Measurements from ENCODE around the gene MRPL34. TPM values are rescaled to one million over a fixed set of nuclear protein-coding genes. Genes with fewer than 3 reads are reported as not detected.

The MRPL34 gene
- total and polyA plus RNA-seq, 9 of the 15 experiments (the other 6 are each of a cell fraction or from before 2014, with no cell fraction given) = 11.5 to 256 (median 72.5) TPM

DNA sequence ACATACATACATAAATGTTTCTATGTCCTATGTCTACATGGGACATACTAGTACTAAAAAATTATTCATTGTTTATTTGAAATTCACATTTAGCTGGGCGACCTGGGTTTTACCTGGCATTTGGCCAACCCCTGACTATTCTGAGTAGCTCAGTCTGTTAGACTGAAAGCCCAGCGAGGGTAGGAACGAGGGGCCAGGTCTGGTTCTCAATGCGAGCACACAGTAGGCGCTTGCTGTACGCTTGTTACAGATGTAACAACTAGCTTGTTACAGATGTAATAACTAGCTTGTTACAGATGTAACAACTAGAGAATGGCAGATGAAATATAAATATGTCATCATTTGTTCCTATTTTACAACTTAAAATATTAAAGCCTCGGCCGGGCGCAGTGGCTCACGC, 29.9 kb downstream of the MRPL34 start:
- Histone ChIP-seq H3K27me3 (ENCODE audit: control insufficient read depth in 2 of 2, insufficient read depth in 2 of 2, low read length in 2 of 2) (no peaks in the 10 kb centered on the region), H2AFZ (ENCODE audit: low read depth, low read length) (peak overlapping the region; percentile 90; the same call in 1 of the 2 replicates), H3K4me1 (replicated peaks in 1 of 2; ENCODE audit: control insufficient read depth in 2 of 2, insufficient read depth in 2 of 2, low read length in 2 of 2) (peaks cover 29 to 71% of the 10 kb centered on the region in 2 experiments; a peak in 4 of 5 replicates), H3K9ac (ENCODE audit: insufficient read depth in 1 of 2, low read depth in 2 of 2, low read length in 2 of 2) (no peak overlapping the region), H3K9me1 (ENCODE audit: control insufficient read depth, insufficient read depth, low read length) (no peaks in the 10 kb centered on the region), H3K36me3 (ENCODE audit: control insufficient read depth, insufficient read depth, low read length) (peaks cover 21% of the 10 kb centered on the region; the same call in 1 of the 3 replicates), H3K4me3 (no peak overlapping the region), H3K4me2 (ENCODE audit: insufficient read depth, low read length) (peak overlapping the region; percentile 76; the same call in 1 of the 2 replicates), H3K27ac (ENCODE audit: extremely low read depth, low read depth, low read length) (no peak overlapping the region), H3K79me2 (ENCODE audit: control insufficient read depth, insufficient read depth, low read length) (peaks cover 24% of the 10 kb centered on the region), H4K20me1 (replicated peaks; ENCODE audit: control insufficient read depth, insufficient read depth, low read length) (no peaks in the 10 kb centered on the region; the same call in 1 of the 2 replicates), H3K9me3 (replicated peaks; ENCODE audit: control insufficient read depth, insufficient read depth, low read depth, low read length) (no peaks in the 10 kb centered on the region; the same call in 1 of the 2 replicates)
- no peak for FAIRE-seq
- CTCF ChIA-PET (ENCODE audit: low intra/inter-chr PET ratio) = no interaction called here
- WGBS (ENCODE audit: insufficient coverage, low coverage, missing lambda C conversion rate) = 63% methylated on average over 10 of the region's 10 CpGs
- intact Hi-C loops (cut with micrococcal nuclease) = loop anchor here (2.0 kb wide), 1 partner anchor 43 kb away; no protein-coding TSS in a partner anchor
- BruUV-seq (replicated peaks) = no TSS peak
- peak in 1 of 4 experiments; percentile 45 for DNase-seq (ENCODE audit: extremely low read depth in 1 of 4, low spot score in 3 of 4)
- no peak for ATAC-seq
- in situ Hi-C loops (cut with MboI) = no loop called here
- POLR2A ChIA-PET = interaction anchor here (0.9 to 7.9 kb wide), 5 partner anchors 10 to 113 kb away, joined by 3 to 78 read pairs (median 7); partner anchors contain the start of genes DDA1 and TMEM221
- TF ChIP-seq, protein P1, sequence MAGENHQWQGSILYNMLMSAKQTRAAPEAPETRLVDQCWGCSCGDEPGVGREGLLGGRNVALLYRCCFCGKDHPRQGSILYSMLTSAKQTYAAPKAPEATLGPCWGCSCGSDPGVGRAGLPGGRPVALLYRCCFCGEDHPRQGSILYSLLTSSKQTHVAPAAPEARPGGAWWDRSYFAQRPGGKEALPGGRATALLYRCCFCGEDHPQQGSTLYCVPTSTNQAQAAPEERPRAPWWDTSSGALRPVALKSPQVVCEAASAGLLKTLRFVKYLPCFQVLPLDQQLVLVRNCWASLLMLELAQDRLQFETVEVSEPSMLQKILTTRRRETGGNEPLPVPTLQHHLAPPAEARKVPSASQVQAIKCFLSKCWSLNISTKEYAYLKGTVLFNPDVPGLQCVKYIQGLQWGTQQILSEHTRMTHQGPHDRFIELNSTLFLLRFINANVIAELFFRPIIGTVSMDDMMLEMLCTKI (IDR thresholded peaks at IDR 0.05; ENCODE audit: partially characterized antibody) = no peak
- TF ChIP-seq WHSC1 (IDR thresholded peaks at IDR 0.05; ENCODE audit: low read length) (no peak), ZFP1 (CRISPR knock-in tag; IDR thresholded peaks at IDR 0.05) (no peak), MED1 (CRISPR knock-in tag; IDR thresholded peaks at IDR 0.05; ENCODE audit: borderline replicate concordance) (no peak), ZNF780A (CRISPR knock-in tag; IDR thresholded peaks at IDR 0.05) (no peak), ZKSCAN8 (CRISPR knock-in tag; IDR thresholded peaks at IDR 0.05) (peak; percentile 81; the same call in 1 of the 2 replicates), ZNF77 (CRISPR knock-in tag; IDR thresholded peaks at IDR 0.05) (no peak), NFIC (IDR thresholded peaks at IDR 0.05) (peak; percentile 92), FOXP1 (CRISPR knock-in tag; IDR thresholded peaks at IDR 0.05) (no peak), CHCHD3 (CRISPR knock-in tag; IDR thresholded peaks at IDR 0.05) (no peak), PHB (CRISPR knock-in tag; IDR thresholded peaks at IDR 0.05) (no peak), BRD4 (IDR thresholded peaks at IDR 0.05) (no peak), TAF7 (tag; IDR thresholded peaks at IDR 0.05) (no peak), ZBTB7A (IDR thresholded peaks at IDR 0.05; ENCODE audit: borderline replicate concordance, control insufficient read depth, low read depth, low read length) (no peak), MAFF (IDR thresholded peaks at IDR 0.05; ENCODE audit: low read length) (no peak), ZNF445 (CRISPR knock-in tag; IDR thresholded peaks at IDR 0.05; ENCODE audit: low read depth) (no peak), YBX1 (IDR thresholded peaks at IDR 0.05) (no peak), IFI16 (CRISPR knock-in tag; IDR thresholded peaks at IDR 0.05) (no peak), HMG20A (CRISPR knock-in tag; conservative IDR thresholded peaks at IDR 0.05) (no peak), MCM5 (IDR thresholded peaks at IDR 0.05; ENCODE audit: low read depth) (no peak), ZNF165 (CRISPR knock-in tag; IDR thresholded peaks at IDR 0.05; ENCODE audit: borderline replicate concordance) (no peak)
- TF ChIP-seq, protein P2, sequence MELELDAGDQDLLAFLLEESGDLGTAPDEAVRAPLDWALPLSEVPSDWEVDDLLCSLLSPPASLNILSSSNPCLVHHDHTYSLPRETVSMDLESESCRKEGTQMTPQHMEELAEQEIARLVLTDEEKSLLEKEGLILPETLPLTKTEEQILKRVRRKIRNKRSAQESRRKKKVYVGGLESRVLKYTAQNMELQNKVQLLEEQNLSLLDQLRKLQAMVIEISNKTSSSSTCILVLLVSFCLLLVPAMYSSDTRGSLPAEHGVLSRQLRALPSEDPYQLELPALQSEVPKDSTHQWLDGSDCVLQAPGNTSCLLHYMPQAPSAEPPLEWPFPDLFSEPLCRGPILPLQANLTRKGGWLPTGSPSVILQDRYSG (tag; conservative IDR thresholded peaks at IDR 0.05; ENCODE audit: low read depth) = no peak
- TF ChIP-seq, protein P3, sequence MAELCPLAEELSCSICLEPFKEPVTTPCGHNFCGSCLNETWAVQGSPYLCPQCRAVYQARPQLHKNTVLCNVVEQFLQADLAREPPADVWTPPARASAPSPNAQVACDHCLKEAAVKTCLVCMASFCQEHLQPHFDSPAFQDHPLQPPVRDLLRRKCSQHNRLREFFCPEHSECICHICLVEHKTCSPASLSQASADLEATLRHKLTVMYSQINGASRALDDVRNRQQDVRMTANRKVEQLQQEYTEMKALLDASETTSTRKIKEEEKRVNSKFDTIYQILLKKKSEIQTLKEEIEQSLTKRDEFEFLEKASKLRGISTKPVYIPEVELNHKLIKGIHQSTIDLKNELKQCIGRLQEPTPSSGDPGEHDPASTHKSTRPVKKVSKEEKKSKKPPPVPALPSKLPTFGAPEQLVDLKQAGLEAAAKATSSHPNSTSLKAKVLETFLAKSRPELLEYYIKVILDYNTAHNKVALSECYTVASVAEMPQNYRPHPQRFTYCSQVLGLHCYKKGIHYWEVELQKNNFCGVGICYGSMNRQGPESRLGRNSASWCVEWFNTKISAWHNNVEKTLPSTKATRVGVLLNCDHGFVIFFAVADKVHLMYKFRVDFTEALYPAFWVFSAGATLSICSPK (IDR thresholded peaks at IDR 0.05; ENCODE audit: borderline replicate concordance) = no peak

Measured in K562 (cell line).